ENCODE results near the gene ITIH4.

Gene ITIH4

DNA sequence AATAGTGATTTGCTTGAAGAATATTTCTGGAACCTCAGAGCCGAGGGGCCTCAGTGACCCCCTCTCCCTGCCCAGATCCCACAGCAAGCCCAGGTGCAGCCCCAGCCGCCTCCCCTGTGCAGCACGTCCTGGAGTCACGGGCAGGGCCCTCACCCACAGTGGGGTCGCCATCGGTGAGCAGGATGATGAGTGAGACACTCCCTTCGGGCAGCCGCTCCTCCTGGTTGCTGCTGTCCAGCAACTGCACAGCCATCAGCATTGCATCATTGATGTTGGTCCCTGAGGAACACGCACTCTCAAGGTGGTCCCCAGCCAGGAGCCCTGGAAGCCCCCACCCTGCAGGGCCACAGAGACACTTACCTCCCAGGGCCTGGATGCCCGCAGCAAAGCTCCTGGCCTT is 6.4 kb downstream of the ITIH4 start:
- no peak for TF ChIP-seq CTCF (IDR thresholded peaks at IDR 0.05; ENCODE audit: low read depth, low read length)
- H3K4me3 ChIP-seq (ENCODE audit: low read depth, low read length) = no peak overlapping the region

- no peak for TF ChIP-seq CTCF (IDR thresholded peaks at IDR 0.05; ENCODE audit: low read depth, low read length)
- H3K4me3 ChIP-seq (ENCODE audit: low read depth, low read length) = no peak overlapping the region
Measured at GRCh38 chr3:52822363-52822762, 8.1 kb downstream of the ITIH4 start.

DNA sequence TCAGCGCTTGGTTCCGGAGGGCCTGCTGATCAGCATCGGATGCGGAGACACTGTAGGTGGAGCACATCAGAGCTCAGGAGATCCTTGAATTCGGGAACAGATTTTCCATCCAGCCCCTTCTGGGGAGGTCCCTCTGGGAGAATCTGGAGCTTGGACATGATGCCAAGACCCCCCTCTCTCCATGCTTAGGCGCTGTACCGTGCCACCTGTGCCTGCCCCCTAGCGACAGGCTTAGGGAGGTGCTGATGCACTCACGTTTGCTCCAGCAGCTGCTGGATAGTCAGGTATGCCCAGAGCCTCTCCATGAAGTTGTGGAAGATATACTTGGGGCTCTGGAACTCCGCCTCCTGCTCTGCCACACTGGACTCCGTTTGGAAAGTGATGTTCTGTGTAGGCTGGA is 9.7 kb downstream of the ITIH4 start:
- no peak overlapping the region for H3K4me3 ChIP-seq (ENCODE audit: low read depth, low read length)
- peak; percentile 71 for TF ChIP-seq CTCF (IDR thresholded peaks at IDR 0.05; ENCODE audit: low read depth, low read length)

- H3K4me3 ChIP-seq (ENCODE audit: low read depth, low read length) = no peak overlapping the region
- no peak for TF ChIP-seq CTCF (IDR thresholded peaks at IDR 0.05; ENCODE audit: low read depth, low read length)
Measured at GRCh38 chr3:52819936-52820335, 10.5 kb downstream of the ITIH4 start.

DNA sequence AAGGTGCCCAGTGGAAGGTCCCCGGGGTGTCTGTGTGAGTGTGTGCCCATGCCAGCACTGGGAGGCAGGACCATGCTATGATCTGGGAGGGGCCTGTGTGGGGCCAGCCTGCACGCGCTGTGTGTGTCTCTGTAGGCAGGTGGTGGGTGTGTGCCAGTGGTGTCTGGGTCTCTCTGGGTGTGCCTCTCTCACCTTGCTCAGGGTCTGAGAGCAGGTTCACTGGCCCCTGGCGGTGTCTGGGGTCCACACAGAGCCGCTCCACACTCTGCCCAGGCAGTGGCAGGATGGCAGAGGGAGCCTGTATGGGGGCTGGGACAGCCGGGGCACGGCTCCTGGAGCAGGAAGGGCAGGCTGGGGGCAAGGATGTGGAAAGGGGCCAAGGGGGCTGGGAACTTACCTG is 12.6 kb downstream of the ITIH4 start:
- H3K4me3 ChIP-seq (ENCODE audit: low read depth, low read length) = no peak overlapping the region
- no peak for TF ChIP-seq CTCF (IDR thresholded peaks at IDR 0.05; ENCODE audit: low read depth, low read length)

GRCh38 chr3:52817221-52817620 is 13.3 kb downstream of the ITIH4 start:
- no peak for TF ChIP-seq CTCF (IDR thresholded peaks at IDR 0.05; ENCODE audit: low read depth, low read length)

GRCh38 chr3:52816654-52817053 is 13.8 kb downstream of the ITIH4 start:
- no peak for TF ChIP-seq CTCF (IDR thresholded peaks at IDR 0.05; ENCODE audit: low read depth, low read length)

More at GRCh38 chr3:52817221-52817620, 13.3 kb downstream of the ITIH4 start:
- H3K4me3 ChIP-seq (ENCODE audit: low read depth, low read length) = no peak overlapping the region

More at GRCh38 chr3:52816654-52817053, 13.8 kb downstream of the ITIH4 start:
- no peak overlapping the region for H3K4me3 ChIP-seq (ENCODE audit: low read depth, low read length)
